B cell (primary cell): ENCODE data around the gene PIK3R3. TPM values are rescaled to one million over a fixed set of nuclear protein-coding genes. Genes with fewer than 3 reads are reported as not detected.

Source experiments
- ATAC-seq: fragments of 200-7000 bp; cut with Tn5 transposase; one replicate; pipeline ENCODE4 v1.10.0; 2021; ENCODE audit warnings: low read depth, mild to moderate bottlenecking, moderate number of reproducible peaks, moderate library complexity
- CTCF ChIA-PET: fragments of 350-600 bp; sonication (Branson Sonifier 250); formaldehyde crosslinking; loops from one replicate; lab custom pipeline; 2021; ENCODE audit warnings: antibody characterized with exemption, inconsistent platforms; lab: Charles Lee
- POLR2A ChIA-PET: fragments of 350-600 bp; sonication (Branson Sonifier 250); formaldehyde crosslinking; loops from one replicate; lab custom pipeline; 2021; ENCODE audit warnings: antibody characterized with exemption; lab: Charles Lee
- DNase-seq: peaks from one replicate; pipeline ENCODE4 v3.0.0; 2013
- H2AFZ ChIP-seq: 2 replicates; pipeline ENCODE4 v1.6.1; 2012; ENCODE audit warnings: mild to moderate bottlenecking, low read depth, low read length; ENCODE audit not compliant: insufficient read depth, poor library complexity, severe bottlenecking
- H3K27ac ChIP-seq, 2 donors: 1 replicate in 1 of 2; 2 replicates in 1 of 2; pipeline ENCODE4 v1.5.1; 2012 to 2013; ENCODE audit warnings: low read length in 2 of 2, mild to moderate bottlenecking in 2 of 2, moderate library complexity in 1 of 2
- H3K27me3 ChIP-seq, 4 experiments: fragments of 200-600 bp in 1 of 4; sonication (generic) in 1 of 4; replicated peaks in 1 of 4; 1 replicate in 2 of 4; 2 replicates in 2 of 4; pipeline versions ENCODE4 v1.6.1 to v1.7.0; 2013 to 2016; ENCODE audit warnings: low read length in 3 of 4, mild to moderate bottlenecking in 2 of 4, mixed read lengths in 1 of 4, moderate library complexity in 1 of 4; ENCODE audit not compliant: insufficient read depth in 4 of 4, control insufficient read depth in 3 of 4; ENCODE audit errors: control extremely low read depth in 1 of 4
- H3K36me3 ChIP-seq, 2 experiments: replicated peaks in 1 of 2; 1 replicate in 1 of 2; 2 replicates in 1 of 2; pipeline versions ENCODE4 v1.6.1 to v1.7.1; 2013; ENCODE audit warnings: low read length in 1 of 2; ENCODE audit not compliant: insufficient read depth in 2 of 2, control insufficient read depth in 1 of 2; ENCODE audit errors: control extremely low read depth in 1 of 2, extremely low read depth in 1 of 2
- H3K4me1 ChIP-seq, 2 donors: fragments of 200-600 bp in 1 of 2; sonication (generic) in 1 of 2; 1 replicate in 1 of 2; 2 replicates in 1 of 2; pipeline versions ENCODE4 v1.5.1 to v1.6.1; 2013 to 2017; ENCODE audit warnings: low read length in 2 of 2; ENCODE audit not compliant: control insufficient read depth in 2 of 2, insufficient read depth in 2 of 2
- H3K4me2 ChIP-seq: replicated peaks from 2 replicates; pipeline ENCODE3; 2012; ENCODE audit warnings: mild to moderate bottlenecking, low read depth, low read length; ENCODE audit not compliant: poor library complexity, severe bottlenecking
- H3K4me3 ChIP-seq, 5 experiments: fragments of 200-600 bp in 1 of 5; sonication (generic) in 1 of 5; 1 replicate in 3 of 5; 2 replicates in 2 of 5; pipeline versions ENCODE4 v1.5.1 to v1.7.0; 2011 to 2016; ENCODE audit warnings: low read length in 4 of 5, mild to moderate bottlenecking in 4 of 5, low read depth in 2 of 5, control low read depth in 1 of 5, moderate library complexity in 1 of 5; ENCODE audit not compliant: insufficient read depth in 1 of 5; ENCODE audit errors: control extremely low read depth in 1 of 5, extremely low read depth in 1 of 5
- H3K79me2 ChIP-seq: fragments of 200-600 bp; sonication (generic); one replicate; pipeline ENCODE4 v1.6.0; 2016; ENCODE audit warnings: low read length; ENCODE audit not compliant: control insufficient read depth, insufficient read depth
- H3K9ac ChIP-seq: fragments of 200-600 bp; sonication (generic); 2 replicates; pipeline ENCODE4 v1.6.1; 2017; ENCODE audit warnings: mild to moderate bottlenecking, low read length, moderate library complexity
- H3K9me3 ChIP-seq, 3 donors: one replicate each; pipeline versions ENCODE4 v1.6.1 to v1.7.1; 2013; ENCODE audit warnings: low read length in 2 of 3; ENCODE audit not compliant: control insufficient read depth in 2 of 3, insufficient read depth in 1 of 3; ENCODE audit errors: control extremely low read depth in 1 of 3
- H4K20me1 ChIP-seq: 2 replicates; pipeline ENCODE4 v1.6.0; 2012; ENCODE audit warnings: mild to moderate bottlenecking, low read length; ENCODE audit not compliant: insufficient read depth, control insufficient read depth, poor library complexity, severe bottlenecking
- H3K27ac Mint-ChIP-seq: one replicate; pipeline ENCODE4 v1.8.0; 2021; ENCODE audit warnings: mixed read lengths
- H3K27me3 Mint-ChIP-seq: one replicate; pipeline ENCODE4 v1.8.0; 2021; ENCODE audit warnings: mixed read lengths
- H3K4me1 Mint-ChIP-seq: one replicate; pipeline ENCODE4 v1.8.0; 2021; ENCODE audit warnings: mixed read lengths
- H3K4me3 Mint-ChIP-seq: one replicate; pipeline ENCODE4 v1.8.0; 2021; ENCODE audit warnings: mixed read lengths
- H3K9me3 Mint-ChIP-seq: one replicate; pipeline ENCODE4 v1.8.0; 2022; ENCODE audit warnings: mixed read lengths; ENCODE audit not compliant: insufficient read depth
- CTCF ChIP-seq: fragments of 200-600 bp; IDR thresholded peaks from one replicate; pipeline ENCODE4 v1.8.0; 2022; ENCODE audit warnings: antibody characterized with exemption, mild to moderate bottlenecking
- EZH2 ChIP-seq: IDR thresholded peaks from 2 replicates; pipeline ENCODE4 v1.6.1; 2012; ENCODE audit warnings: borderline replicate concordance, low read depth, mild to moderate bottlenecking, moderate library complexity, low read length; ENCODE audit not compliant: insufficient read depth, poor library complexity, severe bottlenecking
- WGBS: methylation state at CpG from one replicate; pipeline ENCODE4 v1.1.5; 2013; ENCODE audit warnings: missing lambda C conversion rate; ENCODE audit not compliant: insufficient coverage; 5-methylcytosine and 5-hydroxymethylcytosine counted together
- intact Hi-C: fragments of 100-400 bp; cut with micrococcal nuclease; formaldehyde crosslinking; loops from one replicate; pipeline ENCODE4 v1.10.0; 2022
- polyA plus RNA-seq: library from polyadenylated mRNA; depleted of rRNA; stranded (reverse); fragments of >200 nt; gene quantifications from 2 replicates; pipeline ENCODE4 v1.2.3, GENCODE V29; 2012
- total RNA-seq, 2 donors: library from RNA; stranded (reverse); fragments of 120-200 nt in 1 of 2; gene quantifications; 1 replicate in 1 of 2; 2 replicates in 1 of 2; pipeline versions ENCODE4 v1.2.3 to v1.2.4, GENCODE V29; 2013 to 2022

The PIK3R3 gene
- total and polyA plus RNA-seq, 2 donors (not counting 1 experiment from before 2014, with no cell fraction given) = 0.06 to 0.17 TPM

- 0% methylated on average over 3 of the region's 10 CpGs for WGBS
- peaks cover 23% of the 10 kb centered on the region for H3K4me1 Mint-ChIP-seq
- Histone ChIP-seq H3K36me3 (no peaks in the 10 kb centered on the region), H3K9me3 (peaks cover 0 to 2% (median 0%) of the 10 kb centered on the region in 3 donors), H4K20me1 (no peaks in the 10 kb centered on the region), H3K4me1 (peaks cover 17 to 20% of the 10 kb centered on the region in 2 donors), H3K9ac (no peak overlapping the region), H2AFZ (no peak overlapping the region), H3K79me2 (no peaks in the 10 kb centered on the region), H3K4me3 (peak overlapping the region in 1 of 5 experiments; percentile 27), H3K27ac (no peak overlapping the region), H3K27me3 (peaks cover 0 to 35% (median 22%) of the 10 kb centered on the region in 4 experiments), H3K4me2 (peak overlapping the region; percentile 34)
- ChIA-PET CTCF (interaction anchor here (1.0 to 2.5 kb wide), 2 partner anchors 93 to 95 kb away, joined by 3 to 9 read pairs; no protein-coding TSS in a partner anchor), POLR2A (interaction anchor here (0.6 kb wide), 1 partner anchor 109 kb away, joined by 3 read pairs; no protein-coding TSS in a partner anchor)
- DNase-seq (peak; percentile 30), ATAC-seq (no peak)
- H3K4me3 Mint-ChIP-seq = peak overlapping the region; percentile 59
- H3K27me3 Mint-ChIP-seq = peaks cover 45% of the 10 kb centered on the region
- no peak overlapping the region for H3K27ac Mint-ChIP-seq
- intact Hi-C loops = loop anchor here (5.0 kb wide), 1 partner anchor 171 kb away; the partner anchor contains the start of genes LRRC41 and UQCRH
- TF ChIP-seq EZH2 (peak; percentile 86), CTCF (no peak)
- no peaks in the 10 kb centered on the region for H3K9me3 Mint-ChIP-seq
Measured at GRCh38 chr1:46131093-46131492, 1.3 kb downstream of the PIK3R3 start.

DNA sequence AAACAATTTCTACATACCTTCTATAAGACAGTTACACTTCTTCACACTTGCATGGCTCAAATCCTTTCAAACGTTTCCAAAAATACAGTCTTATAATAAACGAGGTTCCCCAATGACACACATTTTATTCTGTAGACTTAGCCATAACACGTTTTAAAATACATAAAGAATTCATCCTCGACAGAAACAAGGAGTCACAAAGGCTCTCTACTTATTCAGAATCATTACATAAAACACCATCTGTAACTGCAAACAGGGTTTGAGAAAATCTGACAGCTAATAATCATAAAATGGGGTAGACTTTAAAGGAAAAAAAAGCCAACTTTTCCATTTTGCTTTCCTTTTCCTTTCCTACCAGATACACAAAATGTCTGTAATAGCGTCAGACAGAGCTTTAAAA is 1.8 kb downstream of the PIK3R3 start:
- no peak overlapping the region for H3K4me3 Mint-ChIP-seq
- H4K20me1 ChIP-seq = no peaks in the 10 kb centered on the region
- no peak overlapping the region for H3K4me3 ChIP-seq
- H3K27ac ChIP-seq = no peak overlapping the region
- H3K27me3 ChIP-seq = peaks cover 0 to 35% (median 22%) of the 10 kb centered on the region in 4 experiments
- peaks cover 0 to 2% (median 0%) of the 10 kb centered on the region in 3 donors for H3K9me3 ChIP-seq
- H3K9ac ChIP-seq = no peak overlapping the region
- no peaks in the 10 kb centered on the region for H3K9me3 Mint-ChIP-seq
- no peaks in the 10 kb centered on the region for H3K79me2 ChIP-seq
- H3K4me2 ChIP-seq = peak overlapping the region; percentile 34
- intact Hi-C loops = loop anchor here (5.0 kb wide), 1 partner anchor 172 kb away; the partner anchor contains the start of genes LRRC41 and UQCRH
- peaks cover 17 to 20% of the 10 kb centered on the region in 2 donors for H3K4me1 ChIP-seq
- ATAC-seq = no peak
- no peaks in the 10 kb centered on the region for H3K36me3 ChIP-seq
- ChIA-PET CTCF (interaction anchor here (2.5 kb wide), 1 partner anchor 93 kb away, joined by 9 read pairs; no protein-coding TSS in a partner anchor), POLR2A (no interaction called here)
- no peak overlapping the region for H3K27ac Mint-ChIP-seq
- TF ChIP-seq EZH2 = no peak
- no peak for TF ChIP-seq CTCF
- peaks cover 23% of the 10 kb centered on the region for H3K4me1 Mint-ChIP-seq
- WGBS = 20% methylated on average over 3 of the region's 5 CpGs
- H2AFZ ChIP-seq = no peak overlapping the region
- peaks cover 45% of the 10 kb centered on the region for H3K27me3 Mint-ChIP-seq
- DNase-seq = peak; percentile 20
